ENCODE measurements around the gene SNTA1.
"Not testable (repeated sequence)": the region's sequence is repeated elsewhere in the genome, so short reads cannot be mapped to it uniquely, and the experiment has no call there.

Gene SNTA1

GRCh38 chr20:33437141-33437911 lies 6.2 kb downstream of the SNTA1 start:
- peak in 9 of 10 donors; percentile 27 to 90 (median 48) for DNase-seq
- intact Hi-C loops (cut with DNase I), result no loop called here

DNA sequence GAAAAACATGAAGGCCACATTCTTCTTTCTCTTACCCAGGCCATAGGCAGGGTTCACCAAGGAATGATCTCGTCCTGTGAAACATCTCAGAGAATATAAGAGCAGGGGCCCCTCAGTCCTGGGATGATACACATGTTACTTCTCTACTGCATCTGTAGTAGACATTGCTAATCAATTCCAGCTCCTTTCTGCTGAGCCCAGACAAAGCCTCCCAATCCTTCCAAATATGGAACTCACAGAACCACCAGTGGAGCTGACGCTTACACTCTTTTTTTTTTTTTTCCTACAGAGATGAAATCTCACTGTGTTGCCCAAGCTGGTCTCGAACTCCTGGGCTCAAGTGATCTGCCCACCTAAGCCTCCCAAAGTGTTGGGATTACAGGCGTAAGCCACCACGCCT lies 9.1 kb downstream of the SNTA1 start:
- intact Hi-C loops (cut with DNase I), result no loop called here
- peak in 1 of 10 donors; percentile 51 for DNase-seq

DNA sequence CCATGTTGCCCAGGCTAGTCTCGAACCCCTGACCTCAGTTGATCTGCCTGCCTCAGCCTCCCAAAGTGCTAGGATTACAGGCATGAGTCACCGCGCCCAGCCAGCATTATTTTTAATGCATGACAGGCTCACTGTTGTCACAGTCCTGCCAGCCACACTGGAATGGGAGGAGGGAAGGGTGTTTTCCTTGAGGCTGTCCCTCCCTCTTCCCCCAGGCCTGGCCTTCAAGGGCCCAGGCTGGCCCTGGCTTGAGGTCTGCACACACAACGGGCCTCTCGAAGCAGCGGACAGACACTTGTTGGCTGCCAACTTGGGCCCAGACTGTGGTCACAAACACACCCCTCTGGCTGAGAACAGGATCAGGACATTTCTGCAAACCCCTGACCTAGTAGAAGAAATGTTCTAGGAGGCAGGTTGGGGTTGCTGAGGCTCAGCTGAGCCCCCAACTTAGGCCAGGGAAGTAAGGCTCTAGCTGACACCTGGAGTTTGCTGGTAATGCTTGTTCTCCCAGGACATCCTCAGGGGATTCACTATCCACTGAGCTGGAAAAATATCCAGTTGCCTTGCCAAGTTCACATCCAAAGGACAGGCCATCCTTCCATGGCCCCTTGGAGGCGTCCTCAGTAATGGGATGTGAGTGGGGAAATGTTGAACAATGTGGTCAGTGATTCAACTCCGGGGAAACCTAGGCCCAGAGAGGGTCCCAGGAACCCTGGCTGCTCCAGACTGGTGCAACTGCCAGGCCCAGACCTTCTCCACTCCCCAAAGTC lies 9.9 kb downstream of the SNTA1 start:
- DNase-seq, result peak in 7 of 10 donors; percentile 26 to 88 (median 66)
- intact Hi-C loops (cut with DNase I), result no loop called here

GRCh38 chr20:33431797-33432381 lies 11.7 kb downstream of the SNTA1 start:
- DNase-seq, result peak in 4 of 10 donors; percentile 20 to 61 (median 26)
- intact Hi-C loops (cut with DNase I), result no loop called here

- DNase-seq, result peak in 1 of 10 donors; percentile 48
- intact Hi-C loops (cut with DNase I), result not testable (repeated sequence)
Observed at GRCh38 chr20:33423875-33424274, 19.7 kb downstream of the SNTA1 start.

- DNase-seq, result peak in 4 of 10 donors; percentile 42 to 88 (median 68)
- intact Hi-C loops (cut with DNase I), result no loop called here
Observed at GRCh38 chr20:33423141-33423834, 20.3 kb downstream of the SNTA1 start.

DNA sequence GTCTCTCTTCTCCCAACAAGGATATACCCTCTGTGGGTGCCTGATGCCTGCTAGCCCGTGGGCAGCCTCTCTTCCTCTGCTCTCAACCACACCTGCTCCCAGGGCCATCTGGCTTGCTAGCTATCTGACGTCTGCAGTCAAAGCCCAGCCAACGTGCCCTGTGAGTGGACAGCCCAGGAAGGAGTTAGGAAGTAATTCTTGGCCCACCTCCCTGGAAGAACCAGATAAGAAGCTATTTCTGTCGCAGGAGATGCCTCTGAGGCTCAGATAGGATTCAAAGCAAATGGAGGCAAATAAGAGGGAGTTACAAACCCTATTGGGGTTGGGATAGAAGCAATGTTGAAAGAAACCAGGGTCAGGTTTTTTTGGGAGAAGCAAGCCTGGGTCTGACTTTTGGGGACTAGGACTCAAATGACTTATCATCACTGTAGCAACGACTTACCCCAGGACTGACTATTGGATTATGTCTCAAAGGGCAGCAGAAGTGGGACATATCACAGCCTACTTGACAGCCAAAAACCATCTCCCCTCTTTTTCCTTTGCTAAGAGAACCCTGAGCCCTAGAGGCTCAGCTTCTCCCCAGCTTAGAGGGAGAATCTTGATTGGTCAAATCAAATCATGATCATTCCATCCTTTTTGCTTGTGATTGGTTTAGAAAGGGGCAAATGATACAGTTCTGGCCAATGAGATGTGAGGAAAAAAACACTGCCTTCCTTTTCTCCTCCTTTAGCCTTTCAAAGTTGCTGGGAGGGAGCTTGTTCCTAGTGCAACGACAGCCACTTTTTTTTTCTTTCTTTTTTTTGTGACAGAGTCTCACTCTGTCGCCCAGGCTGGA lies 24.2 kb downstream of the SNTA1 start:
- DNase-seq, result no peak
- intact Hi-C loops (cut with DNase I), result no loop called here

DNA sequence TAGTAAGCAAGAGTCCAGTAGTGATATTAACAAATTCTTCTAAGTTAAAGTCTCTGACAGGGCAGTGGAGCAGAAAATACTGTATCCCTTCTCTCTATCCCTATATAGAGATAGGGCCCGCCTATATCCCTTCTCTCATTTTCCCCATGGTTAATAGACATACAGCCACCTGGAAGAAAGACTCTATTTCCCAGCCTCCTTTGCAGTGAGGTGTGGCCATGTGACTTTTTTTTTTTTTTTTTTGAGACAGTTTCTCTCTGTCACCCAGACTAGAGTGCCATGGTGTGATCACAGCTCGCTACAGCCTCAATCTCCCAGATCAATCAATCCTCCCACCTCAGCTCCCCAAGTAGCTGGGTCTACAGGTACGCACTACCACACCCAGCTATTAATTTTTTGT lies 25.5 kb downstream of the SNTA1 start:
- no peak for DNase-seq
- intact Hi-C loops (cut with DNase I), result no loop called here

GRCh38 chr20:33415948-33416347 lies 27.6 kb downstream of the SNTA1 start:
- intact Hi-C loops (cut with DNase I), result no loop called here
- DNase-seq, result peak in 7 of 10 donors; percentile 25 to 89 (median 49)

- DNase-seq, result peak in 1 of 10 donors; percentile 67
- intact Hi-C loops (cut with DNase I), result no loop called here
Observed at GRCh38 chr20:33412484-33412838, 31.1 kb downstream of the SNTA1 start.

DNA sequence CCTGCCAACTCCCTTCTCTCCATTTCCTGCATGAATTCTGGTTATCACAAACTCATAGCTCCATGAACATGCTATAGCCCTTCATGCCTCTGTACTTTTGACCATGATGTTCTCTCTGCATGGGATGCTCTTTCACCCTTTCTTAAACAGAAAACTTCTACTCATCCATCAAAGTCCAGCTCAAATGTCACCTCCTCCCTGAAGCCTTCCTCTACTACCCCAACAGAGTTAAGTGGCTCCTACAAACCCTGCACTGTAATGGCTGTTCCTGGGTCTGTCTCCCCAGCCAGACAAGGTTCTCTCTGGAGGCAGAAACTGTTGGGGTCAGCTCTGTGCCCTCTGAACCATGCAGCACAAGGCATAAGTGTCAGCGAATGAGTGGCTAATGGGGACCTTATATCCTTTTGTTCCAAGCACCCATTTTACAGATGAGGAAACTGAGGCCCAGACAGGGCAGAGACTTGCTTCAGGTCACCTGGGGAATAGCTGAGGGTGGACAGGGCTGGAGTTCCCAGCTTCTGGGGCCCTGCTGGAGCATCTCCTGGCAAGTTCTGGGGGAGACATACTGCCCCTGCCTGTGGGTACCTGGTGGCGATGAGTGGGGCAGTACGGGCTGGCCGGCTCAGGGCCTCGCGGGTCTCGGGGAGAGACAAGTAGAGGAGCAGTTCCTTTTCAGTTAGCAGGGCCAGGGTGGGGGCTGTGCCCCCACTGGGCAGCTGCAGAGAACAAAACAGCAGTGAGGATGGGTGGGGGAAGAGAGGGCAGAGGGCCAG lies 31.7 kb downstream of the SNTA1 start:
- DNase-seq, result peak in 1 of 10 donors; percentile 77
- intact Hi-C loops (cut with DNase I), result no loop called here

- peak in 9 of 10 donors; percentile 29 to 96 (median 76) for DNase-seq
- intact Hi-C loops (cut with DNase I), result no loop called here
Observed at GRCh38 chr20:33411242-33411641, 32.3 kb downstream of the SNTA1 start.

- intact Hi-C loops (cut with DNase I), result no loop called here
- peak in 2 of 10 donors; percentile 69 to 79 for DNase-seq
Observed at GRCh38 chr20:33410081-33410742, 33.4 kb downstream of the SNTA1 start.

DNA sequence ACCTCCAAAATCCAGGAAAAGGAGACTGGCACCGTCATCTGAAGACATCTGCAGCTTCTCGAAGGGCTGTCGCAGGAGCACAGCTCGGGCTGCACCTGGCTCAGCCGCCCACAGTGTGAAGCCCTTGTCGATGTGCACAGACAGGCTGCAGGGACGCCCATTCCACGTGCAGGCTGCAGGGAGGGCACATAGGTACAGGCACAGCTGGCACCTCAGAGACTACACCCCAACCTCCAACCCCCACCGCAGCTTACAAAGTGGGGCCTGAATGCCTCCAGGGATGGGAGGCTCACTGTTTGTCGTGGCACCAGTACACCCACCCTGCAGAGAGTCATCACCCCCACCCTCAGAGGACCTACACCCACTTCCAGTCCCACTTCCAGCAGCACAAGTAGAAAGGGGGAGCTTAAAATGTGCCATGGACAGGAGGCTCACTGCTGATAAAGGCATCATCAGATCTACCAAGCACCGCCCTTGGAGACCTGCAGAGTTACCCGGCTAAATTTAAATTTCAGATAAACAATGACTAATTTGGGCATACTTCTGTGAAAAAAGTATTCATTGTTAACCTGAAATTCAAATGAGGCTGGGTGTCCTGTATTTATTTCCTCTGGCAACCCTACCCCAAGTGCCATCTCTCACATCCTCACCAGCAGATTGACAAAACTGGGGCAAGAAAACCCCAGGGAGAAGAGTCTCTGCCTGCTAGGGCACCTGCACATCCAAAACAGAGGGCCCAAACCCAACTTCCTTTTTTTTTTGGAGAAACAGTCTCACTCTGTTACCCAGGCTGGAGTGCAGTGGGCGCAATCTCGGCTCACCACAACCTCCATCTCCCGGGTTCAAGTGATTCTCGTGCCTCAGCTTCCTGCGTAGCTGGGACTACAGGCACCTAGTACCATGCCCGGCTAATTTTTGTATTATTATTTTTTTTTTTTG lies 34.6 kb downstream of the SNTA1 start:
- DNase-seq, result peak in 7 of 10 donors; percentile 26 to 90 (median 58)
- intact Hi-C loops (cut with DNase I), result no loop called here

DNA sequence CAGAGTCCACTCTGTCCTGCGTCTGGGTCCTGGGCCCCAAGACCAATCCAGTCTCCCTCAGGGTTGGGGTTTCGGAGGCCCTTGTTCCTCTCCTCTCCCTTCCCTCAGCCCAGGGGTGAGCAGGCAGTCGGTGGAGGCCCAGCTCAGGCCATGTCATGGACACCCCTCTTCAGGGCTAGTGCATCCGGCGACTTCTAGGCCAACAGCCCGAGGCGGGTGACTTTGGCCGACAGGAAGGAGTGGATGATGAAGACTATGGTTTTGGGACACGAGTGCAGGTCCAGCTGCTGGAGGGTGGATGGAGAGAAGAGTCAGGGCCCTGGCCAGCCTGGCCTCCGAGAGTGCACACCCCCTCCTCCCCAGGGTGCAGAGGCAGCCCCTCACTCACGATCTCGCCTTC lies 35.2 kb downstream of the SNTA1 start:
- DNase-seq, result peak in 2 of 10 donors; percentile 67 to 68
- intact Hi-C loops (cut with DNase I), result no loop called here

DNA sequence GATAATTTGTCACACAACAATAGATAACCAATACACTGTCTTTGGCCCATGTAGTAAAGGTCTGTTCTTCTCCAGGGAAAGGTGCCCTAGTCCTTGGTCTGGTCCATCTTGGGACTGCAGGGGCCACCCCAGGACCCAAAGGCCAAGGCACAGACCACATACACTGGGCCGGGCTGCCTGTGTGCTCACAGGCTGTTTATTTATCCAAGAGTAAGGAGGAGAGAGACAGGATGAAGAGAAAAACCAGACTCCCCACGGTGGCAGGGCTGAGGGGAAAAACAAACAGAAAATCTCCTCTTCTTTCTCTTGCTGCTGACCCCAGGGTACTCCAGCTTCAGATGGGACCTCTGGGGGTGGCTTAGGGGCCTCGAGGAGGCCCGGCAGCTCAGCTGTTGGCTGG lies 35.8 kb downstream of the SNTA1 start:
- no peak for DNase-seq
- intact Hi-C loops (cut with DNase I), result no loop called here

GRCh38 chr20:33407251-33407650 lies 36.3 kb downstream of the SNTA1 start:
- intact Hi-C loops (cut with DNase I), result no loop called here
- DNase-seq, result peak in 1 of 10 donors; percentile 3

Data from posterior cingulate gyrus (tissue), 11 donors.